Mucosa of gallbladder (tissue), 1 donor: ENCODE results near the gene MKRN2OS. TPM values are rescaled to one million over a fixed set of nuclear protein-coding genes. Genes with fewer than 3 reads are reported as not detected.

Experiments
- DNase-seq: peaks from one replicate; pipeline ENCODE4 v3.0.0-alpha.2; 2020; ENCODE audit warnings: low spot score
- total RNA-seq: library from RNA; stranded (reverse); gene quantifications from one replicate; pipeline ENCODE4 v1.2.1, GENCODE V29; 2021
- donor health status: DM: no; HTN: no; CAD: no.

MKRN2OS gene
- total RNA-seq, 1 donor from 2014 or later, result 8.2 TPM

GRCh38 chr3:12513694-12514446 lies 31.4 kb downstream of the MKRN2OS start:
- no peak for DNase-seq

DNA sequence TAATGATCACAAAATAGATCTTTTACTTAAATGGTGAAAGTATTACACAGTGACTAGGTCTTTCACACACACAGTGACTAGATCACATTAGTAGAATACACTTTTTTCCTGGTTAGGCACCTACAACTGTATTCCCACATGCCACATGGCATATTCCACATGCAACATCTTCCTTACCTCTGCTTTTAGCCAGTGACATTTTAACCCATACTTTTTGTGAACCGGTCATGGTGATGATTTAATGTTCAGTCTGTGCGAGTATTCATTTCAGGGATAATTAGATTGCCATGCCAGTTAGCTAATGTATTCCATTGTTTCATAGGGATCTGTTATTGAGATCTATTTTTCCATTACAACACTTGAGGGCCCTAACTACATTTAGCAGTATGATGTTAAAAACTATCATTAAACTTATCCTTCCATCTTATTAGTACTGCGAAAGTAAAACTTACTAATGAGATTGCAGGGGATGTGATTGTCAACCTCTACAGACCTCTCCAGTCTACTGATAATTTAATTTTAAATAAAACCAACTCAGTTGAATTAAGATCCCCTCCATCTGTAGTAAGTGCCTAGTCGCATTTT lies 32.7 kb downstream of the MKRN2OS start:
- no peak for DNase-seq

DNA sequence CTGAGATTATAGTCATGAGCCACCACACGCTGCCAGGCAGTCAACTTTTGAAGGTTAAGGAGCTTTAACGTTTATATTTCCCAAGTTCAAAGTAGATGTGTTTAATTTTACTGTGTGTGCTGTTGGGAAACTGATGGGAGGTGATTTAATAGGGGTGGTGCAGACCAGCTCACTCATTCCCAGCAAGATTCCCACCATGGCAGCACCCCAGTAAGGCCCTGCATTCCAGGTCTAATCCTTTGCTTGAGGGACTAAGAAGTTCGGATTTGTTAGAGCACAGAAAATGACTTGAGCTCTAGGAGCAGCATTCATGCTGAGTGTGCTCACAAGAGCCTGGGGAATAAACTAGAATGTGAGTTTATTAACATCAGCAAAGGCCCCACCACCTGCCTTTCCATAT lies 35.8 kb downstream of the MKRN2OS start:
- no peak for DNase-seq

DNA sequence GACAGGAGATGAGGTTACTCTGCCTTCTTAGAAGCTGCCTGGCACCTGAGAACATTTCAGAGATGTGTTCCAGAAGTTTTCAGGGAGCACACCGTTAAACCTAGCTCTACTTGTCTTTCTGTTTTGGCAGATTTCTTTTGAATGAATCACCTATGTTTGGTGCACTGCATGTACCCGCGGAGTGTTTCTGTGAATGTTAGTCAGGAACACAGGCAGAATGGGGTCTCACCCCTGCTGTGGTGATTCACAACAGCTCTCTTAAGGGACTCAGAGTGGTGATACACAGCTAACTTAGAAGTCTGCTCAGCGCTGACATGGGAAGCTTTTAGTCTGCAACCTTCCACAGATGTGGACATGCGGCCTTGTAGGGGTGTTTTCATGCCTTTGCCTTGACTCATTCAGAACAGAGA lies 37.0 kb downstream of the MKRN2OS start:
- DNase-seq, result no peak

DNA sequence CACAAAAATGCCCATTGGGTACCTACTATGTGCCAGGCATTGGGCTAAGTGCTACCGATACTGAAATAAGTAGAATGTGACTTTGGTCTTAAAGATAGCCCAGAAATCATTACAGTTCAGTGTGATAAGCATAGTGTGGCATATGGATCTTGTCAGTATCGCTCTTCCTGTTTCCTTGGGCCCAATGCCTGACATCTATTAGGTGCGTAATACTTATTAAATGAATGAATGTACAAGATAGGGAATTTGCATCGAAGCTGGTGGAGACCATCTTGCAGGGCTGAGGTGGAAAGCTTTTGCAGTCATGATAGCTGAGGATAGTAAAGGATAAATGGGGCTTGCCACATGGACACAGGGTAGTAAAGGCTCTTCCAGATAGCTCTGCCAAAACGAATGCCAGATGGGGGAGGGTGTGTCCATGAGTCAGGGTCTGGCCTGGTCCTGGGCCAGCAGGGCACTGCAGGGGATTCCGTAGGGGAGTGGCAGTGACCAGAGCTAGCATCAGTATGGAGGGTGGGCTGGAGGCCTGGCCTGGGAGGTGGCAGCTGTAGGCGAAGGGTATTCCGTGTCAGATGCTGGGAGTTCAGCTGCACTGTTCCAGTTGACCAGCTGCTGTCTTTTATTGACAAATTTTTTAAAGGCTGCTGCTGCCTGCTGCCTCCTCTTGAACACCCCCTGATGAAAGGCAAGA lies 37.6 kb downstream of the MKRN2OS start:
- DNase-seq, result no peak

DNA sequence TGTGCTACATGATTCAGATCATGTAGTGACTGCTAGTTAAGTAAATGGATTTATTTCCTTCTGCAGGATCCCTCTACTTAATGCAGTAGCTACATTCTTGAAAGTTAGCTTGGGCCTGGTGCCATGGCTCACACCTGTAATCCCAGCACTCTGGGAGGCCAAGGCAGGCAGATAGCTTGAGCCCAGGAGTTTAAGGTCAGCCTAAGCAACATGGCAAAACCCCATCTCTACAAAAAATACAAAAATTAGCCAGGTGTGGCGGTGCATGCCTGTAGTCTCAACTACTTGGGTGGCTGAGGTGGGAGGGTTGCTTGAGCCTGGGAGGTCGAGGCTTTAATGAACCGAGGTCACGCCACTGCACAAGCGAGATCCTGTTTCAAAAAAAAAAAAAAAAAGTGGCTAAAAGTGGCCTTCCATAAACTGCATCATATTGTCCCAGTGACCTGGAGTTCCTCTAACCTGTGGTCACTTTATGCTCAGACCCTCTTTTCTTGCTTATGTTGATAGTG lies 39.0 kb downstream of the MKRN2OS start:
- DNase-seq, result no peak

DNA sequence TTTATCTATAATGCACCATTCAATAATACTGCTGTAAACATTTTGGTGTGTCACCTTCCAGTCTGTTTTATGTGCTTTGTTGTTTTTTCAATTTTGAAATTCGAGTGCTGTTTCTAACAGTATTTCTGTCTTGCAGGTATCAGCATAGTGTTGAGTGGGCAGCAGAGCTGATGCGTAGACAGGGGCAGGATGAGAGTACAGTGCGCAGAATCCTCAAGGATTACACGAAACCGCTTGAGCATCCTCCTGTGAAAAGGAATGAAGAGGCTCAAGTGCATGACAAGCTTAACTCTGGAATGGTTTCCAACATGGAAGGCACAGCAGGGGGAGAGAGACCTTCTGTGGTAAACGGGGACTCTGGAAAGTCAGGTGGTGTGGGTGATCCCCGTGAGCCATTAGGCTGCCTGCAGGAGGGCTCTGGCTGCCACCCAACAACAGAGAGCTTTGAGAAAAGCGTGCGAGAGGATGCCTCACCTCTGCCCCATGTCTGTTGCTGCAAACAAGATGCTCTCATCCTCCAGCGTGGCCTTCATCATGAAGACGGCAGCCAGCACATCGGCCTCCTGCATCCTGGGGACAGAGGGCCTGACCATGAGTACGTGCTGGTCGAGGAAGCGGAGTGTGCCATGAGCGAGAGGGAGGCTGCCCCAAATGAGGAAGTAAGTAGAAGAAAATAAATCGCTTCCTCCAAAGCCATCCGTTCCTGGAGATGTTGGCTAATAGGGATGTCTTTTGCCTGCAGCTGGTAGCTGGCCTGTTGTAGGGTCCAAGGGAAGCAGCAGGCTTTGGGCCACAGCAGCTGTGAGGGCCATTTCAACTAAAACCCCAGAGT lies 42.0 kb downstream of the MKRN2OS start:
- no peak for DNase-seq

DNA sequence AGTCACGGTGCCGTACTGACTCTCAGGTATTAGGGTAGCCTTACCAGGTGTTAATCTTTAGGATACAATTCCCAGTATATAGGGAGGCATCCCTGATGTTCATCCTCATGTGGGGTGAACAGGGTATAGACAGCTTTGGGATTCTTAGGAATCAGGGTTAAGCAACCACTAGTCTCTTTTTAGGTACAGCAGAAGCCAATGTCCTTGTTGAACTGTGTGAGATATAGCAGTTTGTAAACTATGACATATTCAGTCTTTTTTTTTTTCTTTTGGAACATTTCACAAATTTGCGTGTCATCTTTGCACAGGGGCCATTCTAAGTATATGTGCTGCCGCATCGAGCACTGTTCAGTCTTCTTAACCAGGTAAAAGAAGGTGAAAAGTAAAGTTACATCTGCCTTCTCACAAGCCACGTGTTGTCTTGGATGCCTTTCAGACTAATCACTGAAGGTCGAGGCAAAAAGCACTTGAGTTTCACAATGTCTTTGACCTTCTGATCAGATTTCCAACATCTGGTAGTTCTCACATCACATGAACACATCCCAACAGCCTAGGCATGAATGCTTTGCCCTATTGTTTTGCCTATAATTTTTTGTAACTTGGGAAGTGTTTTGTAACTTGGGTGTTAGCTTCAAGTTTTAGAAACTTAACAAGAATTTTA lies 43.8 kb downstream of the MKRN2OS start:
- DNase-seq, result no peak

- no peak for DNase-seq
Measured at GRCh38 chr3:12499474-12499873, 45.8 kb downstream of the MKRN2OS start.

DNA sequence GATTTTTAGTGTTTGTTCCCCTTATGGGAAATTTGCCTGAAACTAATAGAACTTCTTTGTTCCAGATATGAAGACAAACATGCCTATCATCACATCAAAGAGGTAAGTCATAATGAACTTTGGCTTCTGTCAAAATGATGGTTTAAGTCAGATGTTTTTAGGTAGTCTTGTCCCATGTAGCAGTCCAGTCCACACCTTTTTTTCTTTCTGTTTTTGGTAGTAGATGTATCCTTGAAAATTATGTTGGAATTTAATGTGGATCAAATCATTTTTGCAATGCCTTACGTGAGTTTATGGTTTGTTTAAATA lies 48.9 kb downstream of the MKRN2OS start:
- DNase-seq, result no peak

GRCh38 chr3:12495749-12496452 lies 49.4 kb downstream of the MKRN2OS start:
- DNase-seq, result no peak

DNA sequence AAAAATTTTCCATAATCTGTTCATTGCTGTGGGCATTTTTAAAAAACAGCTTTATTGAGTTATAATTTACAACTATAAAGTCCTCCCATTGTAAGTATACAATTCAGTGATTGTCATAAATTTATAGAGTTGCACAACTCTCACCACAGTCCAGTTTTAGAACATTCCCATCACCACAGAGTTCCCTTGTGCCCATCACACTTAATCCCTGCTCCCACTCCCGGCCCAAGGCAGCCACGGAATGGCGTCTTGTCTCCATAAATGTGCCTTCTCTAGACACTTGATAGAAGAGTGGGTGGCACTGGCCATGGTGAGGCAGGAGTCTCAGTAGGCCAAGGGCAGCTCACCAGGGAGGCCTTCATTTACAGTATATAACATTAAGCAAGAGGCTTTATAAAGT lies 54.8 kb downstream of the MKRN2OS start:
- DNase-seq, result no peak

DNA sequence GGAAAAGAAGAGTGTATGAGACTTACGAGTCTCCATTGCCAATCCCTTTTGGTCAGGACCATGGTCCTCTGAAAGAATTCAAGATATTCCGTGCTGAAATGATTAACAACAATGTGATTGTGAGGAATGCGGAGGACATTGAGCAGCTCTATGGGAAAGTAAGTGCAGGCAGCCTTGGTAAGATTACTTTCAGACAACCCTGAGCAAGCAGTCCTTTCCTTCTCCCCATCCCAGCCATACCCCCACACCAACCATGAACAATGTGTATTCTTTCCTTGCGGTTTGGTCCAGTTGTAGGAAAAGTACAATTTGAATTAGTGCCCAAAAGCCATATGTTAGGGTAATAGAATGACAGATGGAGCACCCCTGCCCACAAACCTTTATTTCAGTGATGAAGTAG lies 55.5 kb downstream of the MKRN2OS start:
- DNase-seq, result no peak

Other genes with a start within 250 kb of the MKRN2OS start
- gene TSEN2, start 61.0 kb downstream of the MKRN2OS start, total RNA-seq, result 13.6 TPM
- gene MKRN2, start 11.6 kb upstream of the MKRN2OS start, total RNA-seq, result 24.5 TPM
- gene RAF1, start 118.6 kb upstream of the MKRN2OS start, total RNA-seq, result 79.5 TPM
- not detected for gene TMEM40, start 213.8 kb upstream of the MKRN2OS start, total RNA-seq